Adipocyte (in vitro differentiated cells): ENCODE data around the gene ERC1.
A peak's percentile ranks its signal among the peaks of the same experiment; 100 is the strongest.

Experiments used
- DNase-seq: peaks from one replicate; pipeline ENCODE4 v3.0.0-alpha.2; 2015; ENCODE audit warnings: low read depth
- H3K27me3 ChIP-seq: replicated peaks from 2 replicates; pipeline ENCODE4 v1.7.0; 2013; ENCODE audit warnings: mild to moderate bottlenecking, low read length, moderate library complexity; ENCODE audit not compliant: control insufficient read depth, insufficient read depth
- H3K36me3 ChIP-seq: 2 replicates; pipeline ENCODE4 v1.7.0; 2013; ENCODE audit warnings: low read length, mild to moderate bottlenecking, moderate library complexity; ENCODE audit not compliant: control insufficient read depth, insufficient read depth, severe bottlenecking
- H3K4me1 ChIP-seq: 2 replicates; pipeline ENCODE4 v1.7.0; 2013; ENCODE audit warnings: mild to moderate bottlenecking, low read length, moderate library complexity; ENCODE audit not compliant: control insufficient read depth, insufficient read depth
- H3K4me3 ChIP-seq: 2 replicates; pipeline ENCODE4 v1.7.0; 2013; ENCODE audit warnings: mild to moderate bottlenecking, low read length, moderate library complexity
- H3K9ac ChIP-seq: 2 replicates; pipeline ENCODE4 v1.7.0; 2013; ENCODE audit warnings: mild to moderate bottlenecking, low read length, moderate library complexity
- H3K9me3 ChIP-seq: 2 replicates; pipeline ENCODE4 v1.7.0; 2013; ENCODE audit warnings: mild to moderate bottlenecking, low read length, moderate library complexity; ENCODE audit not compliant: control insufficient read depth

ERC1 gene

GRCh38 chr12:1362143-1362662 is 371.2 kb downstream of the ERC1 start:
- Histone ChIP-seq H3K4me3 (no peak overlapping the region), H3K4me1 (peaks cover 2% of the 10 kb centered on the region), H3K36me3 (no peaks in the 10 kb centered on the region), H3K9me3 (no peaks in the 10 kb centered on the region), H3K27me3 (no peaks in the 10 kb centered on the region), H3K9ac (no peak overlapping the region)
- no peak for DNase-seq

DNA sequence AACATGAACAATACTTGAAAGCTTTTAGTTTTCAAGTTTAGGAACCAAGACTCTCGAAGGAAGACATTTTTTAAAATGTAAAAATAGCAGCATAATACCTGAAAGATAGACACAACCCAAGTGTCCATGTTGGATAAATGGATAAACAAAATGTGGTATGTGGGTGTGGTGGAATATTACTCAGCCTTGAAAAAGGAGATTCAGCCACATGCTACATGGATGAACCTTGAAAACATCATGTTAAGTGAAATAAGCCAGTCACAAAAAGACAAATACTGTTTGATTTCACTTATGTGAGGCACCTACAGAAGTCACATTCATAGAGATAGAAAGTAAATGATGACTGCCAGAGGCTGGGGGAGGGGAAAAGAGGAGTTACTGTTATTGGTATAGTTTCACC is 374.7 kb downstream of the ERC1 start:
- no peak for DNase-seq
- Histone ChIP-seq H3K4me3 (no peak overlapping the region), H3K36me3 (no peaks in the 10 kb centered on the region), H3K27me3 (no peaks in the 10 kb centered on the region), H3K9ac (no peak overlapping the region), H3K4me1 (peaks cover 19% of the 10 kb centered on the region), H3K9me3 (no peaks in the 10 kb centered on the region)

DNA sequence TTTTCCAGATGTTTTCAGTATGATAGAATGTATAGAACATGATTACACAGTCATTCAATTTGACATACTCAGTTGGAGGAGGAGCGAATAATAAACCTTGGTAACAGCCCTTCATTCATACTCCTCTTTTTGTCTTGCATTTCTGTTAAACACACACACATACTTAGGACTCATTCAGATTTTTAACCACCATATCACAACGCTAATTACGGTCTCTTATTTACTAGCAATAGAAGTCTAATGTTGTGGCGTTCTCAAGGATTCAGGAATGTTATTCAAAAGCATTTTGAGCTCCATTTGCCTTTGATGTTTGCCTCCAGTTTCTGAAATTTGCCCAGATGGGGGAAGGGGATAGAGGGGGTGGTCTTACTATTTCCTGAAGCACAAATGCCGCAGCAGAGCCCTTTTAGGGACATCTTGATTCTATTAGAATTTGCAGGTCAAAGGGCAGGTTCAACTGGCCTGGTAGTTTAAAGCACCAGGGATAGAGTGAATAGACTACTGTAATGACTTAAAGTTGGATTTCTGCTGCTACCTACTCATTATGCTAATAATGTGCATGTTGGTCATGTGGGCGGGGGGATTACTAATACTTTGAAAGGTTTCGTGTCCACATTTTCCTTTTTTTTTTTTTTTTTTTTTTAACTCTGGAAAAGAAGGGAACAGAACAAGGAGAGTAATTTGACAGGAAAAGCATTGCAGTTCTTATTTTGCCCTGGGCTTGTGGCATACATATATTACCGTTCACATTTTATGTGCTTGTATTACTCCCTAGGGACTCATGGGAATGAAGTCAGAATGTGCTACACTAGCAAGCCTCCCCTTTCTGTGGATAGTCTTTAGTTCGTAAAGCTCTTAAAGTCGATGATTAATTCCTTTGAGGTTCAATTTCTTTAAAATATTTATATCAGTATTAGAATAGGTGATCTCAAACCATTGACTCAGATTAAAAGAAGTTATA is 376.6 kb downstream of the ERC1 start:
- peaks cover 19% of the 10 kb centered on the region for H3K4me1 ChIP-seq
- no peaks in the 10 kb centered on the region for H3K27me3 ChIP-seq
- H3K9ac ChIP-seq: no peak overlapping the region
- no peak for DNase-seq
- no peak overlapping the region for H3K4me3 ChIP-seq
- no peaks in the 10 kb centered on the region for H3K36me3 ChIP-seq
- H3K9me3 ChIP-seq: no peaks in the 10 kb centered on the region

DNA sequence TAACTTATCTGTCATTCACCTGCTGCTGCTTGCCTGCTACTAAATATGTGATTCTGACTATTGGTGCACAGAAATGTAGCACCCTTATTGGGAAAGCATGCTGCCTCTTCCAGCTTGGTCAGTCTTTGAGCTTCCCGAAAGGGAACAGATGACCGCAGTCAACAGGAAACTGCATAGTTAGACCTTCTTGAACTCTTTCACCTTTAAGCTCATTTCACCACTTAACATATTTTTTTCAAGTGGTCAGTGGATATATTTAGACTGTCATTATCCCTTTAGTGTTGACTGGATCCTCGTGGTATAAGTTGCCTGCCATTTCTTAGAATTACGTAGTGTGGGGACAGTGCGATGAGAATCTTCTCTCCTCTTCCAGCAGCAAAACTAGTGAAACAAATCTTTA is 378.4 kb downstream of the ERC1 start:
- no peaks in the 10 kb centered on the region for H3K9me3 ChIP-seq
- no peak overlapping the region for H3K9ac ChIP-seq
- H3K4me3 ChIP-seq: no peak overlapping the region
- H3K4me1 ChIP-seq: peaks cover 29% of the 10 kb centered on the region
- no peaks in the 10 kb centered on the region for H3K27me3 ChIP-seq
- H3K36me3 ChIP-seq: no peaks in the 10 kb centered on the region
- DNase-seq: no peak

GRCh38 chr12:1369938-1370500 is 379.0 kb downstream of the ERC1 start:
- Histone ChIP-seq H3K4me1 (peaks cover 31% of the 10 kb centered on the region), H3K9me3 (no peaks in the 10 kb centered on the region), H3K9ac (no peak overlapping the region), H3K36me3 (no peaks in the 10 kb centered on the region), H3K27me3 (no peaks in the 10 kb centered on the region), H3K4me3 (no peak overlapping the region)
- DNase-seq: no peak

GRCh38 chr12:1373901-1374735 is 383.1 kb downstream of the ERC1 start:
- Histone ChIP-seq H3K27me3 (no peaks in the 10 kb centered on the region), H3K4me1 (peaks cover 15% of the 10 kb centered on the region), H3K36me3 (peaks cover 11% of the 10 kb centered on the region), H3K4me3 (peak overlapping the region; percentile 19), H3K9ac (peak overlapping the region; percentile 61), H3K9me3 (no peaks in the 10 kb centered on the region)
- peak; percentile 97 for DNase-seq

DNA sequence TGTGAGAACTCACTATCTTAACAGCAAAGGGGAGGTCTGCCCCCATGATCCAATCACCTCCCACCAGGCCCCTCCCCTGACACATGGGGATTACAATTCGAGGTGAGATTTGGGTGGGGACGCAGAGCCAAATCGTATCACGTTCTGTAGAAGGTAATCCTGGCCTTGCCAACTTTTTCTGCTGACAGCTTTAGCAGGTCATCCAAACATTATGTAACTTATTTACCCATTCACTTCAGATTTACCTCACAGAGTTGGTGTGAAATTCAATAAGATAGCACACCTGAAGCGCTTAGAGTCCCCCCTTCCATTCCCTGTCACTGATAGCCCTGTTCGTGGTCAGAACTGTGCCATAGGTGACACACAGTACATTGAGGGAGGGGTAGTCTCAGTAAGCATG is 384.3 kb downstream of the ERC1 start:
- no peak overlapping the region for H3K9ac ChIP-seq
- H3K27me3 ChIP-seq: no peaks in the 10 kb centered on the region
- no peak for DNase-seq
- peaks cover 14% of the 10 kb centered on the region for H3K36me3 ChIP-seq
- no peak overlapping the region for H3K4me3 ChIP-seq
- peaks cover 12% of the 10 kb centered on the region for H3K4me1 ChIP-seq
- H3K9me3 ChIP-seq: no peaks in the 10 kb centered on the region

GRCh38 chr12:1377117-1377516 is 386.1 kb downstream of the ERC1 start:
- Histone ChIP-seq H3K4me1 (peaks cover 12% of the 10 kb centered on the region), H3K9me3 (no peaks in the 10 kb centered on the region), H3K4me3 (no peak overlapping the region), H3K36me3 (peaks cover 14% of the 10 kb centered on the region), H3K9ac (no peak overlapping the region), H3K27me3 (no peaks in the 10 kb centered on the region)
- no peak for DNase-seq

GRCh38 chr12:1377681-1378080 is 386.7 kb downstream of the ERC1 start:
- Histone ChIP-seq H3K4me1 (peaks cover 12% of the 10 kb centered on the region), H3K9ac (no peak overlapping the region), H3K36me3 (peaks cover 14% of the 10 kb centered on the region), H3K27me3 (no peaks in the 10 kb centered on the region), H3K9me3 (no peaks in the 10 kb centered on the region), H3K4me3 (no peak overlapping the region)
- no peak for DNase-seq

DNA sequence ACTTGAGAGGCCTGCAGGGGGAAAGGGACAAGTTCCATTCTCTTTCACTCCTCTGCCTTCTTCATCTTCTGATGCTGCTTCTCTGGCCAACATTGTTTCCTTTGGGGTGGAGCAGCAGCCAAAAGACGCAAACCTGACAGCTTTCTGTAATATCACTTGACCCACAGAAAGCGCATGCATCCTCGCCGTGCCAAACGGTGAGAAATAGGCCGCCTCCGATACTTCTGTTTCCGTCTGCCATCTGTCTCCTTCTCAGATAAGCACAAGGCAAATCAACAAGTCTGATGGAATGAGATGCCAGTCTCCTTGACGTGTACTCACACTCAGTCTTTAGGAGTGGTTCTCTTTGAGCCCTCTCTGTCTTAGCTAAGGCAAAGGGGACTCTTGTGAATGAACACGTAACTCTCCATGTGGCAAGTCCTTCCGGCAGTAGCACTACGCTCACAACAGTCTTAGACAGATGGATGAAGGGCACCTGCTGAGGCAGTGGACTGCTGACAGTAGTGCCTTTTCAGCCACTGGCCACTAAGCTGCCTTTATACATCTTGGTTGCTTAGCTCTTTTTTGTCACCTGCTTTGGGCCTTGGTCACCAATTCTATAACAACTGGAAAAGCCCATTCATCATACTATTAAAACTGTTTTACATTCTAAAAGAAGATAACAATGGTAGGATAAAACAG is 389.3 kb downstream of the ERC1 start:
- no peak for DNase-seq
- Histone ChIP-seq H3K27me3 (no peaks in the 10 kb centered on the region), H3K9me3 (no peaks in the 10 kb centered on the region), H3K36me3 (peaks cover 14% of the 10 kb centered on the region), H3K4me1 (no peaks in the 10 kb centered on the region), H3K4me3 (no peak overlapping the region), H3K9ac (no peak overlapping the region)
